Measurements from ENCODE around the gene IGSF8. TPM values are rescaled to one million over a fixed set of nuclear protein-coding genes. Genes with fewer than 3 reads are reported as not detected.

IGSF8 gene
- total RNA-seq, 4 donors from 2014 or later: 17.0 to 19.6 (median 17.2) TPM

- WGBS, 2 donors: 84 to 87% methylated on average over 5 of the region's 5 CpGs
These were observed 27.1 kb downstream of the IGSF8 start for GRCh38 chr1:160071289-160071688.

GRCh38 chr1:160070243-160071163 lies 27.9 kb downstream of the IGSF8 start:
- Histone ChIP-seq H3K27ac (no peak overlapping the region), H3K27me3 (peaks cover 0 to 62% (median 0%) of the 10 kb centered on the region in 4 donors), H3K9me3 (no peaks in the 10 kb centered on the region), H3K4me3 (peak overlapping the region; percentile 27 to 64 (median 49)), H3K36me3 (no peaks in the 10 kb centered on the region), H3K4me1 (peaks cover 6 to 16% (median 9%) of the 10 kb centered on the region in 3 donors)
- TF ChIP-seq CTCF (IDR thresholded peaks at IDR 0.05) (no peak), POLR2A (IDR thresholded peaks at IDR 0.05) (no peak)
- WGBS, 2 donors: 1 to 3% methylated on average over 29 to 33 of the region's 46 CpGs
- intact Hi-C loops (cut with DNase I): no loop called here
- no peak for DNase-seq

More at GRCh38 chr1:160071289-160071688, 27.1 kb downstream of the IGSF8 start:
- Histone ChIP-seq H3K27me3 (peaks cover 0 to 67% (median 0%) of the 10 kb centered on the region in 4 donors), H3K9me3 (no peaks in the 10 kb centered on the region), H3K27ac (no peak overlapping the region), H3K4me3 (no peak overlapping the region), H3K36me3 (no peaks in the 10 kb centered on the region), H3K4me1 (peaks cover 6 to 16% (median 9%) of the 10 kb centered on the region in 3 donors)
- intact Hi-C loops (cut with DNase I): no loop called here
- TF ChIP-seq POLR2A (IDR thresholded peaks at IDR 0.05) (no peak), CTCF (IDR thresholded peaks at IDR 0.05) (no peak)
- DNase-seq: no peak

GRCh38 chr1:160069460-160070231 lies 28.8 kb downstream of the IGSF8 start, which contains the start of gene KCNJ10:
KCNJ10 (minus strand) TSS chr1:160070160; CDS start chr1:160042532, 27,628 bp downstream.
- Histone ChIP-seq H3K36me3 (no peaks in the 10 kb centered on the region), H3K4me1 (peaks cover 6 to 16% (median 9%) of the 10 kb centered on the region in 3 donors), H3K27ac (no peak within 1 kb of the TSS), H3K4me3 (peak within 1 kb of the TSS; percentile 27 to 64 (median 49)), H3K27me3 (peaks cover 0 to 57% (median 0%) of the 10 kb centered on the region in 4 donors), H3K9me3 (no peaks in the 10 kb centered on the region)
- no peak for DNase-seq
- 34 to 40% methylated on average over 6 to 10 of the region's 32 CpGs for WGBS, 2 donors
- intact Hi-C loops (cut with DNase I): no loop called here
- TF ChIP-seq POLR2A (IDR thresholded peaks at IDR 0.05) (no peak), CTCF (IDR thresholded peaks at IDR 0.05) (no peak)

GRCh38 chr1:160068225-160068624 lies 30.2 kb downstream of the IGSF8 start:
- no peak overlapping the region for H3K4me3 ChIP-seq
- H3K27me3 ChIP-seq: peaks cover 0 to 62% (median 0%) of the 10 kb centered on the region in 4 donors
- H3K4me1 ChIP-seq: peaks cover 6 to 16% (median 9%) of the 10 kb centered on the region in 3 donors
- WGBS, 2 donors: 64 to 70% methylated on average over 4 to 5 of the region's 5 CpGs
- TF ChIP-seq CTCF (IDR thresholded peaks at IDR 0.05) (no peak), POLR2A (IDR thresholded peaks at IDR 0.05) (no peak)
- H3K36me3 ChIP-seq: no peaks in the 10 kb centered on the region
- DNase-seq: no peak
- no peaks in the 10 kb centered on the region for H3K9me3 ChIP-seq
- intact Hi-C loops (cut with DNase I): no loop called here
- no peak overlapping the region for H3K27ac ChIP-seq
